Activated B cell treated with CpG ODN at 0.5 μM for 24 hours (primary cell): Measurements from ENCODE around the gene CNIH2. TPM values are rescaled to one million over a fixed set of nuclear protein-coding genes. Genes with fewer than 3 reads are reported as not detected.

Experiments
- ATAC-seq: fragments of 200-7000 bp; cut with Tn5 transposase; one replicate; pipeline ENCODE4 v1.10.0; 2021; ENCODE audit warnings: low read depth, mild to moderate bottlenecking, moderate library complexity
- CTCF ChIA-PET: fragments of 350-600 bp; sonication (Branson Sonifier 250); formaldehyde crosslinking; loops from one replicate; lab custom pipeline; 2021; ENCODE audit warnings: antibody characterized with exemption; lab: Charles Lee
- POLR2A ChIA-PET: fragments of 350-600 bp; sonication (Branson Sonifier 250); formaldehyde crosslinking; loops from one replicate; lab custom pipeline; 2021; ENCODE audit warnings: antibody characterized with exemption; lab: Charles Lee
- DNase-seq: peaks from one replicate; pipeline ENCODE4 v3.0.0; 2022
- H3K27ac Mint-ChIP-seq: one replicate; pipeline ENCODE4 v1.8.0; 2020; ENCODE audit warnings: mixed read lengths
- H3K27me3 Mint-ChIP-seq: one replicate; pipeline ENCODE4 v1.8.0; 2021; ENCODE audit warnings: mixed read lengths
- H3K36me3 Mint-ChIP-seq: one replicate; pipeline ENCODE4 v1.8.0; 2021; ENCODE audit warnings: low read depth, mixed read lengths
- H3K4me1 Mint-ChIP-seq: one replicate; pipeline ENCODE4 v1.8.0; 2021; ENCODE audit warnings: mixed read lengths
- H3K4me3 Mint-ChIP-seq: one replicate; pipeline ENCODE4 v1.8.0; 2020; ENCODE audit warnings: mild to moderate bottlenecking, mixed read lengths
- H3K9me3 Mint-ChIP-seq: one replicate; pipeline ENCODE4 v1.8.0; 2020; ENCODE audit warnings: mixed read lengths
- intact Hi-C: fragments of 100-400 bp; cut with micrococcal nuclease; formaldehyde crosslinking; loops from one replicate; pipeline ENCODE4 v1.15.1; 2024
- total RNA-seq: library from RNA; stranded (reverse); gene quantifications from 2 replicates; pipeline ENCODE4 v1.2.3, GENCODE V29; 2022
- TF ChIP-seq, protein P1 (sequence below): fragments of 200-600 bp; IDR thresholded peaks from one replicate; pipeline ENCODE4 v1.8.0; 2022; ENCODE audit warnings: antibody characterized with exemption, mild to moderate bottlenecking

The CNIH2 gene
- total RNA-seq, 1 donor from 2014 or later, result 0.93 TPM

DNA sequence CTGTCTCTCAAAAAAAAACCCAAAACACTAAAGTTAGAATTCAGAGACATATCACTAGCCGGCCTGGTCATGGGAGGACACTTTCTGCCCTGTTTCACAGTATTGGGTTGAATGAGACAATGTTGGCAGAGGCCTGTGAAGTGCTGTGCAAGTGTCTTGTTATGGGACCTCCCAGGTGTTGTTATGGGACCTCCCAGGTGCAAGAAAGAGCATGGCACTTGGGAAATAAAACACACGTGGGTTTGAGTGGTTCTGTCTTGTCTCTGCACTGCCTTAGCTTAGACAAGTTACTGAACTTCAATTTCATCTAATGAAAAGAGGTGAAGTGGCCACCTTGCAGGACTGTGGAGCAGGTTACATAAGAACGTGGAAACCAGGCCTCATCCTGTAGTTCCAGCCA, 38.5 kb upstream of the CNIH2 start:
- Mint-ChIP-seq H3K27ac (no peak overlapping the region), H3K36me3 (peaks cover 82% of the 10 kb centered on the region), H3K27me3 (no peaks in the 10 kb centered on the region), H3K4me3 (no peak overlapping the region), H3K4me1 (peaks cover 2% of the 10 kb centered on the region), H3K9me3 (no peaks in the 10 kb centered on the region)
- DNase-seq (no peak), ATAC-seq (no peak)
- TF ChIP-seq, protein P1, sequence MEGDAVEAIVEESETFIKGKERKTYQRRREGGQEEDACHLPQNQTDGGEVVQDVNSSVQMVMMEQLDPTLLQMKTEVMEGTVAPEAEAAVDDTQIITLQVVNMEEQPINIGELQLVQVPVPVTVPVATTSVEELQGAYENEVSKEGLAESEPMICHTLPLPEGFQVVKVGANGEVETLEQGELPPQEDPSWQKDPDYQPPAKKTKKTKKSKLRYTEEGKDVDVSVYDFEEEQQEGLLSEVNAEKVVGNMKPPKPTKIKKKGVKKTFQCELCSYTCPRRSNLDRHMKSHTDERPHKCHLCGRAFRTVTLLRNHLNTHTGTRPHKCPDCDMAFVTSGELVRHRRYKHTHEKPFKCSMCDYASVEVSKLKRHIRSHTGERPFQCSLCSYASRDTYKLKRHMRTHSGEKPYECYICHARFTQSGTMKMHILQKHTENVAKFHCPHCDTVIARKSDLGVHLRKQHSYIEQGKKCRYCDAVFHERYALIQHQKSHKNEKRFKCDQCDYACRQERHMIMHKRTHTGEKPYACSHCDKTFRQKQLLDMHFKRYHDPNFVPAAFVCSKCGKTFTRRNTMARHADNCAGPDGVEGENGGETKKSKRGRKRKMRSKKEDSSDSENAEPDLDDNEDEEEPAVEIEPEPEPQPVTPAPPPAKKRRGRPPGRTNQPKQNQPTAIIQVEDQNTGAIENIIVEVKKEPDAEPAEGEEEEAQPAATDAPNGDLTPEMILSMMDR, result no peak
- ChIA-PET CTCF (no interaction called here), POLR2A (no interaction called here)
- intact Hi-C loops, result no loop called here

DNA sequence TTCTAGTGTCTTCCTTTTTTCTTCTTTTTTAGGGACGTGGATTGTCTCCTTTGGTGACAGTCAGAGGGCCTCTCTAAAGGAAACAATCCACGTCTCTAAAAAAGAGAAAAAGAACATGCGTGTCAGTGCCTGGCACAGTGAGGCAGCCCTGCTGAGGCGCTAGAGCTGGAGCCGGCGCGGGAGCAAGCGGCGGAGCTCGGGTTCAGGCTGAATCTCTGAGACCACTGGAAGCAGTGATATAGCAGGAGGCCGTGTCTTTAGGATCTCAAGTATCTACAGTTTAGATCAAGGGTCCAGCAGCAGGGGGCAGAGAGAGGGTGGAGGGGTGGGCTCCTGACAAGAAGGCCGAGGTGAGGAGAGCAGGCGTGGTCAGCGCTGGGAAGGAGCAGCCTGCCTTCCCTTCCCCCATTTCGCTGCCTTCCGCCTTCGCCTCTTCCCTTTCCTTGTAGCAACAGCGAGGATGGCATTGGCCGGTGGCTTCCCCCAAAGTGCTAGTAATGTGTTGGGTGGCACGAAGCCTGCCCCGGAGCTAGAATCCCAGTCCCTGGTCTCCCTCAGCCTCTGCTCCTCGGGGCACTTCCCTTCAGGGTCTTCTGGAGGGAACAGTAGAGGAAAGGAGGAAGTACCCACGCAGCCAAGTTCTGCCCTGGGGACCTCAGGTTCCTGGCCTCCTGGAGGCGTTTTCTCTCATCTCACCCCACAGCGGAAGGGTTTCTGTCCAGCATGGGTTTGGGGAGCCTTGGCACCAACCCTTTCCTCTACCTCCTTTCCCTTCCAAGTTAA, 37.8 kb upstream of the CNIH2 start:
- intact Hi-C loops, result no loop called here
- Mint-ChIP-seq H3K4me1 (peaks cover 2% of the 10 kb centered on the region), H3K36me3 (peaks cover 81% of the 10 kb centered on the region), H3K27me3 (no peaks in the 10 kb centered on the region), H3K4me3 (no peak overlapping the region), H3K9me3 (no peaks in the 10 kb centered on the region), H3K27ac (no peak overlapping the region)
- DNase-seq (no peak), ATAC-seq (no peak)
- ChIA-PET CTCF (no interaction called here), POLR2A (interaction anchor here (0.6 kb wide), 1 partner anchor 44 kb away, joined by 3 read pairs; no protein-coding TSS in a partner anchor)
- TF ChIP-seq, protein P1, result no peak

DNA sequence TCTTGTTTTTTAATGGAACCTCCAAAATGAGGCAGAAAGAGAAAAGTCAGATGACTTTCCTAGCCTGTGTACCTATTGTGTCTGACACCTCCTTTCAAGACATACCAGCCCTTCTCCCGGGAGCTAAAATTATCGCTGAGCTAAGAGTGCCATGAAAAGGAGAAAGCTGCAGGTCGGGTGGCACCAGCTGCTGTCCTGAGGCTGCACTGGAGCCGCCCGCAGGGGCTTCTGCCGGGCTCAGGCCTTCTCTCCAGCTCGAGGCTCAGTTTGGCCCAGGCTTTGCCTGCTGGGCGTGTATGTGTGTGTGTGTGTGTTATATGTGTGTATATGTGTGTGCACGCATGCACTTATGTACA, 37.2 kb upstream of the CNIH2 start:
- Mint-ChIP-seq H3K36me3 (peaks cover 75% of the 10 kb centered on the region), H3K4me1 (peaks cover 2% of the 10 kb centered on the region), H3K27ac (no peak overlapping the region), H3K4me3 (no peak overlapping the region), H3K27me3 (no peaks in the 10 kb centered on the region), H3K9me3 (no peaks in the 10 kb centered on the region)
- no peak for DNase-seq
- TF ChIP-seq, protein P1, result no peak
- ATAC-seq, result no peak
- ChIA-PET POLR2A (interaction anchor here (0.6 kb wide), 1 partner anchor 44 kb away, joined by 3 read pairs; no protein-coding TSS in a partner anchor), CTCF (no interaction called here)
- intact Hi-C loops, result no loop called here

DNA sequence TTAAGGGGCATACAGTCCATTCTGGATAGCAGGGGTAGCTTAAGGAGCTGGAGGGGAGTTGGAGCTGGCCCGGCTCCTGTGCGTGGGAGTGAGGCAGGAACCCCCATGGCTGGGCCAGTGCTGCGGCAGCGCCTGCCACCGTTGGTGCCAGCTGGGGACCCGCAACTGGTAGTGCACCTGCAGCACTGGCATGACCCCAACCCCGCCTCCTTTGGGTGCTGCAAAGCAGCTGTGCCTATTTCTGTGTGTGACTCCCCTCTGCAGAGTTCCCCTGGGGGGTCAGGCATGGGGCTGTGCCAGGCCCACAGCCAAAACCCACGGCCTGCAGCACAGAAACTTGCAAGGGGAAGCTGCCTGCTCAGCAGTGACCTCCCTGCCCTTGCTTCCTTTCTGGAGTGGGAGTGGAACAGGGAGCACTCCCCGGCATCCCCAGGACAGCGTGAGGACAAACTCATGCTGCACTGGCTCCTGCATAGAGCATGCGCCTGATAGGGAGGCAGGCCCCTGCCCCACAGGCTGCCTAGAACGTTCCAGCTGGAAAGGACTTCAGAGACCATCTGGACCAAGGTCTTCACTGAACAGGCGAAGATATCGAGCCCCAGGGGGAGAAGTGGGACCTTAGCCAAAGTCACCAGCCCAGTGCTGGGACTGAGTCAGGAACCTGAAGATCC, 35.7 kb upstream of the CNIH2 start:
- POLR2A ChIA-PET, result no interaction called here
- TF ChIP-seq, protein P1, result no peak
- Mint-ChIP-seq H3K9me3 (no peaks in the 10 kb centered on the region), H3K4me3 (no peak overlapping the region), H3K36me3 (peaks cover 74% of the 10 kb centered on the region), H3K4me1 (peaks cover 2% of the 10 kb centered on the region), H3K27ac (peak overlapping the region; percentile 35), H3K27me3 (no peaks in the 10 kb centered on the region)
- ATAC-seq, result peak; percentile 21
- intact Hi-C loops, result no loop called here
- DNase-seq, result no peak
- CTCF ChIA-PET, result no interaction called here

DNA sequence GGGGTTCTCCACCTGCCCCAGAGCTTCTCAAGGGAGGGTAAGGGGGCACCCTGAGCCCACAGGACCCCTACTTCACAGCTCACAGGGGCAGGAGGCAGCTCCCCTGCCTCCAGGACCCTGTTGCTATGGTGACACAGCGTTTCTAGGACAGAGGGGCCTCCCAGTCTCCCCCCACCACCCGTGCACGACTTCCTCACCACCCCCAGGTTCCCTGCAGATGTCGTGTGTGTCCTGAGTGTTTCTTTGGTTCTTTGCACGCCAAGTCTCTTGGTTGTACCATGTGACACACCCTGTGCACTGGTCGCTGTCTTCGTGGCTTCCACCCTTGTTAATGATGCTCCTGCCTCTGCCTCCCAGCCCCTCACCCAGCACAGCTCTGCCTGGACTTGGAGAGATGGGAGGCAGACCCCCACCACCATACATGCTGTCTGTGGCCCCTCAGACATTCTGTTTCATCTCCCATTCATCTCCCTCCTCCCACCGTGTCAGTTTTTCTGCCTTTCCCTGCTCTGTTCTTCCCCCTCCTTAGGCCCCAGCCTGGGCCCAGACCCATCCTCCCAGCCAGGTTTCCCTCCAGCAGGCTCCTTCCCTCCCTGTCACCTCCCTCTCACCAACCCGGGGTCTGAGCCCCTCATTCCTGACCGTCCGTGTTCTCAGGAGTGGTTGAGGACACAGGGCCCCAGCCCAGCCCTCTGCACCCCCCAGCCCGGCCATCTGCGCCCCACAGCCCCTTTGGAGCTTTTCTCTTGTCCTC, 34.0 kb upstream of the CNIH2 start:
- intact Hi-C loops, result no loop called here
- CTCF ChIA-PET, result no interaction called here
- H3K9me3 Mint-ChIP-seq, result no peaks in the 10 kb centered on the region
- ATAC-seq (no peak), DNase-seq (no peak)
- POLR2A ChIA-PET, result no interaction called here
- no peaks in the 10 kb centered on the region for H3K27me3 Mint-ChIP-seq
- TF ChIP-seq, protein P1, result no peak
- H3K36me3 Mint-ChIP-seq, result peaks cover 62% of the 10 kb centered on the region
- peaks cover 2% of the 10 kb centered on the region for H3K4me1 Mint-ChIP-seq
- H3K27ac Mint-ChIP-seq, result no peak overlapping the region
- H3K4me3 Mint-ChIP-seq, result no peak overlapping the region
